H1 (cell line): ENCODE results near the gene MSTN. TPM values are rescaled to one million over a fixed set of nuclear protein-coding genes. Genes with fewer than 3 reads are reported as not detected.

Experiments
- CTCF ChIA-PET: fragments of 300-600 bp; sonication (Branson Sonifier 250); formaldehyde crosslinking; loops from one replicate; lab custom pipeline; 2021; ENCODE audit not compliant: partially characterized antibody; lab: Charles Lee
- POLR2A ChIA-PET: fragments of 300-600 bp; sonication (Branson Sonifier 250); formaldehyde crosslinking; loops from one replicate; lab custom pipeline; 2021; ENCODE audit warnings: inconsistent platforms; ENCODE audit not compliant: partially characterized antibody; lab: Charles Lee
- DNase-seq, 2 experiments: peaks; one replicate each; pipeline versions ENCODE4 v3.0.0 to v3.0.0-alpha.2; 2010 to 2022; ENCODE audit warnings: low spot score in 2 of 2, low read depth in 1 of 2, mixed read lengths in 1 of 2
- FAIRE-seq: peaks from 2 replicates; lab custom pipeline; 2011; peaks lifted over from hg19 to GRCh38; lab: Jason Lieb, UNC
- H2AFZ ChIP-seq: 2 replicates; pipeline ENCODE4 v1.8.1; 2012; ENCODE audit warnings: low read length, inconsistent platforms
- H2AK5ac ChIP-seq: 2 replicates; pipeline ENCODE4 v1.6.1; 2013; ENCODE audit warnings: low read depth, low read length
- H2BK120ac ChIP-seq: replicated peaks from 2 replicates; pipeline ENCODE3; 2013; ENCODE audit warnings: low read depth, low read length, inconsistent platforms
- H2BK12ac ChIP-seq: 2 replicates; pipeline ENCODE4 v1.6.1; 2013; ENCODE audit warnings: low read depth, low read length
- H2BK15ac ChIP-seq: 2 replicates; pipeline ENCODE4 v1.6.1; 2013; ENCODE audit warnings: low read length
- H2BK20ac ChIP-seq: 2 replicates; pipeline ENCODE4 v1.6.1; 2013; ENCODE audit warnings: low read length
- H2BK5ac ChIP-seq: 2 replicates; pipeline ENCODE4 v1.6.1; 2013; ENCODE audit warnings: low read depth, low read length
- H3K14ac ChIP-seq: 2 replicates; pipeline ENCODE4 v1.6.1; 2013; ENCODE audit warnings: inconsistent platforms; ENCODE audit not compliant: insufficient read length
- H3K18ac ChIP-seq: 2 replicates; pipeline ENCODE4 v1.6.1; 2013; ENCODE audit warnings: low read length; ENCODE audit errors: extremely low read depth
- H3K23ac ChIP-seq: 2 replicates; pipeline ENCODE4 v1.6.1; 2013; ENCODE audit warnings: inconsistent platforms; ENCODE audit not compliant: insufficient read length
- H3K23me2 ChIP-seq: 2 replicates; pipeline ENCODE4 v1.6.1; 2013; ENCODE audit warnings: low read depth, low read length
- H3K27ac ChIP-seq: 2 replicates; pipeline ENCODE4 v1.6.1; 2011; ENCODE audit warnings: low read depth, low read length, inconsistent platforms
- H3K27me3 ChIP-seq, 4 experiments: replicated peaks in 1 of 4; 1 replicate in 1 of 4; 2 replicates in 3 of 4; pipeline versions ENCODE4 v1.6.1 to v1.8.1; 2011 to 2013; ENCODE audit warnings: low read length in 3 of 4, mild to moderate bottlenecking in 3 of 4, inconsistent platforms in 2 of 4, mixed read lengths in 2 of 4, moderate library complexity in 1 of 4; ENCODE audit not compliant: control insufficient read depth in 3 of 4, insufficient read depth in 3 of 4; ENCODE audit errors: extremely low read depth in 1 of 4
- H3K36me3 ChIP-seq, 4 experiments: 2 replicates each; pipeline versions ENCODE4 v1.6.1 to v1.8.1; 2011 to 2013; ENCODE audit warnings: mild to moderate bottlenecking in 4 of 4, low read length in 3 of 4, moderate library complexity in 2 of 4, control low read depth in 1 of 4, inconsistent platforms in 1 of 4; ENCODE audit not compliant: insufficient read depth in 4 of 4, control insufficient read depth in 2 of 4
- H3K4ac ChIP-seq: replicated peaks from 2 replicates; pipeline ENCODE3; 2013; ENCODE audit warnings: low read length, low read depth, mixed read lengths, inconsistent platforms; ENCODE audit not compliant: insufficient read length
- H3K4me1 ChIP-seq, 4 experiments: replicated peaks in 1 of 4; 1 replicate in 1 of 4; 2 replicates in 3 of 4; pipeline versions ENCODE4 v1.6.1 to v1.8.1; 2011 to 2013; ENCODE audit warnings: low read length in 3 of 4, inconsistent platforms in 2 of 4, mixed read lengths in 1 of 4; ENCODE audit not compliant: insufficient read depth in 4 of 4, control insufficient read depth in 3 of 4
- H3K4me2 ChIP-seq, 2 experiments: 2 replicates each; pipeline versions ENCODE4 v1.6.1 to v1.8.1; 2011 to 2013; ENCODE audit warnings: low read depth in 2 of 2, low read length in 2 of 2, control low read depth in 1 of 2, inconsistent platforms in 1 of 2, mild to moderate bottlenecking in 1 of 2; ENCODE audit not compliant: insufficient read depth in 1 of 2
- H3K4me3 ChIP-seq, 4 experiments: fragments of 200-600, 300-600 bp in 1 of 4; sonication (generic), shearing (Covaris generic), sonication (Bioruptor Twin) in 1 of 4; 2 replicates each; pipeline versions ENCODE4 v1.5.1 to v1.8.1; 2011 to 2016; ENCODE audit warnings: low read length in 4 of 4, low read depth in 3 of 4, control low read depth in 2 of 4, inconsistent platforms in 2 of 4, mild to moderate bottlenecking in 2 of 4, mixed read lengths in 1 of 4, moderate library complexity in 1 of 4; ENCODE audit not compliant: insufficient read depth in 2 of 4; ENCODE audit errors: extremely low read depth in 1 of 4
- H3K56ac ChIP-seq: replicated peaks from 2 replicates; pipeline ENCODE3; 2013; ENCODE audit warnings: low read depth, mild to moderate bottlenecking, mixed read lengths, low read length, inconsistent platforms; ENCODE audit not compliant: insufficient read length
- H3K79me1 ChIP-seq: 2 replicates; pipeline ENCODE4 v1.6.1; 2013; ENCODE audit warnings: low read depth, low read length, control low read depth
- H3K79me2 ChIP-seq, 2 experiments: 2 replicates each; pipeline versions ENCODE4 v1.6.1 to v1.8.1; 2012 to 2013; ENCODE audit warnings: low read length in 2 of 2, mild to moderate bottlenecking in 2 of 2, inconsistent platforms in 1 of 2; ENCODE audit not compliant: insufficient read depth in 2 of 2, control insufficient read depth in 1 of 2
- H3K9ac ChIP-seq, 4 experiments: replicated peaks in 1 of 4; 1 replicate in 1 of 4; 2 replicates in 3 of 4; pipeline versions ENCODE4 v1.6.1 to v1.8.1; 2011 to 2013; ENCODE audit warnings: low read depth in 3 of 4, low read length in 3 of 4, control low read depth in 2 of 4, mild to moderate bottlenecking in 2 of 4, moderate library complexity in 2 of 4, inconsistent platforms in 1 of 4; ENCODE audit errors: extremely low read depth in 1 of 4
- H3K9me3 ChIP-seq, 2 experiments: 2 replicates each; pipeline versions ENCODE4 v1.6.1 to v1.8.1; 2012 to 2013; ENCODE audit warnings: mild to moderate bottlenecking in 2 of 2, moderate library complexity in 2 of 2, control low read depth in 1 of 2, inconsistent platforms in 1 of 2, low read depth in 1 of 2, low read length in 1 of 2, mixed read lengths in 1 of 2; ENCODE audit not compliant: insufficient read depth in 2 of 2
- H4K20me1 ChIP-seq, 2 experiments: replicated peaks in 1 of 2; 2 replicates each; pipeline versions ENCODE3 to v1.8.1; 2011 to 2013; ENCODE audit warnings: inconsistent platforms in 2 of 2, low read length in 2 of 2, mild to moderate bottlenecking in 1 of 2; ENCODE audit not compliant: insufficient read depth in 2 of 2, control insufficient read depth in 1 of 2
- H4K5ac ChIP-seq: 2 replicates; pipeline ENCODE4 v1.6.1; 2013; ENCODE audit warnings: low read length, low read depth, mixed read lengths, inconsistent platforms; ENCODE audit not compliant: insufficient read length
- H4K8ac ChIP-seq: 2 replicates; pipeline ENCODE4 v1.8.0; 2013; ENCODE audit warnings: mild to moderate bottlenecking, moderate library complexity, low read length, inconsistent platforms; ENCODE audit not compliant: insufficient read depth; ENCODE audit errors: extremely low read depth
- H4K91ac ChIP-seq: replicated peaks from 2 replicates; pipeline ENCODE3; 2013; ENCODE audit warnings: low read length, mixed read lengths, inconsistent platforms; ENCODE audit not compliant: insufficient read length
- ASH2L ChIP-seq: fragments of 200-600, 300-600 bp; sonication (generic); IDR thresholded peaks from one replicate; pipeline ENCODE4 v1.7.1; 2017; ENCODE audit warnings: low read length
- BRCA1 ChIP-seq: IDR thresholded peaks from 2 replicates; pipeline ENCODE4 v1.6.1; 2012; ENCODE audit warnings: low read depth, low read length, improper control_type of control experiment
- CHD1 ChIP-seq: IDR thresholded peaks from 2 replicates; pipeline ENCODE4 v1.6.1; 2012; ENCODE audit warnings: low read depth, low read length, improper control_type of control experiment
- CHD2 ChIP-seq: IDR thresholded peaks from 2 replicates; pipeline ENCODE4 v1.6.1; 2012; ENCODE audit warnings: low read length, improper control_type of control experiment
- E2F6 ChIP-seq: IDR thresholded peaks from 2 replicates; pipeline ENCODE4 v1.6.1; 2012; ENCODE audit warnings: inconsistent platforms
- FOSL1 ChIP-seq: IDR thresholded peaks from 2 replicates; pipeline ENCODE4 v1.6.1; 2011; ENCODE audit warnings: mild to moderate bottlenecking, low read depth, low read length, moderate library complexity; ENCODE audit not compliant: insufficient read depth
- KDM1A ChIP-seq: fragments of 200-600, 300-600 bp; sonication (generic); IDR thresholded peaks from 2 replicates; pipeline ENCODE4 v1.7.1; 2016; ENCODE audit warnings: mild to moderate bottlenecking, low read length, borderline replicate concordance
- MAX ChIP-seq: IDR thresholded peaks from 2 replicates; pipeline ENCODE4 v1.6.1; 2012; ENCODE audit warnings: inconsistent platforms
- NANOG ChIP-seq: IDR thresholded peaks from 2 replicates; pipeline ENCODE4 v1.6.1; 2011; ENCODE audit warnings: low read length, low read depth, mild to moderate bottlenecking, inconsistent platforms; ENCODE audit not compliant: insufficient read depth, poor library complexity, severe bottlenecking
- NRF1 ChIP-seq: IDR thresholded peaks from 2 replicates; pipeline ENCODE4 v1.6.1; 2011; ENCODE audit warnings: mild to moderate bottlenecking, low read depth, low read length, improper control_type of control experiment
- SAP30 ChIP-seq: fragments of 300-600 bp; sonication (generic); IDR thresholded peaks from 2 replicates; pipeline ENCODE4 v1.7.1; 2012; ENCODE audit warnings: low read length, moderate library complexity, mild to moderate bottlenecking, inconsistent platforms; ENCODE audit not compliant: insufficient read depth, insufficient replicate concordance
- SIRT6 ChIP-seq: IDR thresholded peaks from one replicate; pipeline ENCODE4 v1.7.1; 2012; ENCODE audit warnings: low read length, inconsistent platforms
- TBP ChIP-seq: IDR thresholded peaks from 2 replicates; pipeline ENCODE4 v1.6.1; 2011; ENCODE audit warnings: low read depth, low read length, improper control_type of control experiment
- TEAD4 ChIP-seq: IDR thresholded peaks from 2 replicates; pipeline ENCODE4 v1.6.1; 2012; ENCODE audit warnings: low read depth, low read length, inconsistent platforms, mixed read lengths
- YY1 ChIP-seq: IDR thresholded peaks from 2 replicates; pipeline ENCODE4 v1.6.1; 2011; ENCODE audit warnings: low read depth, mild to moderate bottlenecking, low read length
- WGBS, 2 experiments: shearing (Covaris generic) in 1 of 2; methylation state at CpG; one replicate each; pipeline versions ENCODE4 v1.1.6 to v1.1.7; 2013 to 2015; ENCODE audit warnings: low lambda C conversion rate in 2 of 2, mixed read lengths in 2 of 2, inconsistent platforms in 1 of 2, low coverage in 1 of 2, missing lambda C conversion rate in 1 of 2; ENCODE audit not compliant: insufficient replicate concordance in 2 of 2, insufficient coverage in 1 of 2, insufficient read length in 1 of 2; ENCODE audit errors: extremely low coverage in 1 of 2, missing lambda C conversion rate in 1 of 2; 5-methylcytosine and 5-hydroxymethylcytosine counted together
- polyA plus RNA-seq, 7 experiments: library from polyadenylated mRNA; depleted of rRNA in 3 of 7; stranded (reverse) in 5 of 7; unstranded in 2 of 7; fragments of >200 nt in 5 of 7; fragments of 200-250 nt in 2 of 7; gene quantifications; 1 replicate in 5 of 7; 2 replicates in 1 of 7; 4 replicates in 1 of 7; pipeline versions ENCODE4 v1.2.1 to v1.2.3, GENCODE V29; 2011 to 2013; ENCODE audit warnings: missing spikeins in 2 of 7, mixed read lengths in 2 of 7
- total RNA-seq: library from RNA; stranded (reverse); fragmentation: NEBNext Ultra II Directional; extraction: Animal tissue kit (Norgen Biotek cat#: 25700); gene quantifications from 2 replicates; pipeline ENCODE4 v1.2.1, GENCODE V29; 2021

Gene MSTN
- total and polyA plus RNA-seq, 2 of the 8 experiments (the other 6 are each of a cell fraction or from before 2014, with no cell fraction given) = not detected

- no peak overlapping the region for H4K8ac ChIP-seq
Observed at GRCh38 chr2:190053426-190053825, 9.1 kb downstream of the MSTN start.

More at GRCh38 chr2:190053426-190053825, 9.1 kb downstream of the MSTN start:
- Histone ChIP-seq H2BK12ac (no peak overlapping the region), H4K20me1 (no peaks in the 10 kb centered on the region), H3K27ac (no peak overlapping the region), H4K91ac (no peak overlapping the region), H2BK15ac (no peak overlapping the region), H3K18ac (no peak overlapping the region), H3K4me2 (no peak overlapping the region), H3K79me2 (no peaks in the 10 kb centered on the region), H3K14ac (no peak overlapping the region), H3K4me3 (no peak overlapping the region), H2BK5ac (no peak overlapping the region), H4K5ac (no peak overlapping the region), H2BK120ac (no peak overlapping the region), H3K9me3 (no peaks in the 10 kb centered on the region), H3K4ac (no peak overlapping the region), H3K9ac (no peak overlapping the region), H3K36me3 (no peaks in the 10 kb centered on the region), H3K23me2 (no peaks in the 10 kb centered on the region), H2AK5ac (no peak overlapping the region), H3K79me1 (no peaks in the 10 kb centered on the region), H2AFZ (no peak overlapping the region), H3K27me3 (no peaks in the 10 kb centered on the region), H3K4me1 (no peaks in the 10 kb centered on the region), H3K23ac (no peak overlapping the region), H2BK20ac (no peak overlapping the region), H3K56ac (no peak overlapping the region)
- ChIA-PET POLR2A (no interaction called here), CTCF (no interaction called here)
- FAIRE-seq (no peak), DNase-seq (no peak)
- TF ChIP-seq NANOG = no peak
- no peak for TF ChIP-seq NRF1
- no peak for TF ChIP-seq SIRT6
- no peak for TF ChIP-seq SAP30
- TF ChIP-seq TEAD4 = no peak
- TF ChIP-seq YY1 = no peak
- TF ChIP-seq CHD2 = no peak
- TF ChIP-seq ASH2L = no peak
- TF ChIP-seq CHD1 = no peak
- no peak for TF ChIP-seq MAX
- TF ChIP-seq KDM1A = no peak
- no peak for TF ChIP-seq FOSL1
- no peak for TF ChIP-seq E2F6
- TF ChIP-seq BRCA1 = no peak
- TF ChIP-seq TBP = no peak
- WGBS, 2 experiments = 91% methylated on average over 5 of the region's 5 CpGs; no CpG with 5 or more reads in 1 of the 2 experiments
